ENCODE results near the gene UFD1. TPM values are rescaled to one million over a fixed set of nuclear protein-coding genes. Genes with fewer than 3 reads are reported as not detected.

UFD1 gene
- total and polyA plus RNA-seq, 4 donors: 23.1 to 111 (median 70.0) TPM

DNA sequence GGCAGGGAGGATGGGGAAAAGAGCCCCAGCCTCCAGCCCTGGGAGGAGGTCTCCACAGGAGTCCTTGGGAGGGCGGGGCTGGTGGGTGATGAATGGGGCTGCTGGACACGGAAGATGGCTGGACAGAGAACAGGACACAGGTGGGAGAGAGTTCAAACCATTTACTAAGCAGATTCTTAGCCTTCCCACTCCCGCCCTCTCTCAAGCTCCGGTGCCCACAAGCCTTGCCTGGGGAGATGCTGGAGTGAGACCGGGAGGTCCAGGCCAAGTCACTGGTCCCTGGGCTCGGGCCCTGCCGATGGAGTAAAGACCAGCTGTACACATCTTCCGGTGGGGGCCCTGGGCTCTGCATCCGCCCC lies 43.9 kb upstream of the UFD1 start:
- Histone ChIP-seq H3K9me3 (ENCODE audit: control insufficient read depth in 4 of 4, insufficient read depth in 3 of 4, low read length in 3 of 4) (peaks cover 0 to 5% (median 0%) of the 10 kb centered on the region in 4 donors), H3K9ac (ENCODE audit: insufficient read depth in 1 of 2, low read length in 2 of 2) (no peak overlapping the region), H3K4me3 (peak overlapping the region; percentile 66), H3K27ac (ENCODE audit: low read depth in 1 of 2, low read length in 1 of 2) (peak overlapping the region; percentile 42 to 83), H3K36me3 (ENCODE audit: control insufficient read depth in 4 of 4, insufficient read depth in 4 of 4, low read length in 4 of 4) (peaks cover 0 to 6% (median 0%) of the 10 kb centered on the region in 4 donors), H3K4me1 (ENCODE audit: control insufficient read depth in 5 of 5, insufficient read depth in 5 of 5, low read length in 5 of 5) (peaks cover 0 to 24% (median 10%) of the 10 kb centered on the region in 5 donors), H3K27me3 (ENCODE audit: control insufficient read depth in 3 of 3, insufficient read depth in 3 of 3, low read length in 2 of 3) (peaks cover 0 to 11% (median 6%) of the 10 kb centered on the region in 3 donors)
- ATAC-seq (ENCODE audit: insufficient read depth, low FRiP score): no peak
- DNase-seq: no peak
- TF ChIP-seq, protein P1, sequence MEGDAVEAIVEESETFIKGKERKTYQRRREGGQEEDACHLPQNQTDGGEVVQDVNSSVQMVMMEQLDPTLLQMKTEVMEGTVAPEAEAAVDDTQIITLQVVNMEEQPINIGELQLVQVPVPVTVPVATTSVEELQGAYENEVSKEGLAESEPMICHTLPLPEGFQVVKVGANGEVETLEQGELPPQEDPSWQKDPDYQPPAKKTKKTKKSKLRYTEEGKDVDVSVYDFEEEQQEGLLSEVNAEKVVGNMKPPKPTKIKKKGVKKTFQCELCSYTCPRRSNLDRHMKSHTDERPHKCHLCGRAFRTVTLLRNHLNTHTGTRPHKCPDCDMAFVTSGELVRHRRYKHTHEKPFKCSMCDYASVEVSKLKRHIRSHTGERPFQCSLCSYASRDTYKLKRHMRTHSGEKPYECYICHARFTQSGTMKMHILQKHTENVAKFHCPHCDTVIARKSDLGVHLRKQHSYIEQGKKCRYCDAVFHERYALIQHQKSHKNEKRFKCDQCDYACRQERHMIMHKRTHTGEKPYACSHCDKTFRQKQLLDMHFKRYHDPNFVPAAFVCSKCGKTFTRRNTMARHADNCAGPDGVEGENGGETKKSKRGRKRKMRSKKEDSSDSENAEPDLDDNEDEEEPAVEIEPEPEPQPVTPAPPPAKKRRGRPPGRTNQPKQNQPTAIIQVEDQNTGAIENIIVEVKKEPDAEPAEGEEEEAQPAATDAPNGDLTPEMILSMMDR (IDR thresholded peaks at IDR 0.05; ENCODE audit: control extremely low read depth, extremely low read depth): no peak
- 30 to 35% methylated on average over 9 of the region's 9 CpGs for WGBS, 2 donors

DNA sequence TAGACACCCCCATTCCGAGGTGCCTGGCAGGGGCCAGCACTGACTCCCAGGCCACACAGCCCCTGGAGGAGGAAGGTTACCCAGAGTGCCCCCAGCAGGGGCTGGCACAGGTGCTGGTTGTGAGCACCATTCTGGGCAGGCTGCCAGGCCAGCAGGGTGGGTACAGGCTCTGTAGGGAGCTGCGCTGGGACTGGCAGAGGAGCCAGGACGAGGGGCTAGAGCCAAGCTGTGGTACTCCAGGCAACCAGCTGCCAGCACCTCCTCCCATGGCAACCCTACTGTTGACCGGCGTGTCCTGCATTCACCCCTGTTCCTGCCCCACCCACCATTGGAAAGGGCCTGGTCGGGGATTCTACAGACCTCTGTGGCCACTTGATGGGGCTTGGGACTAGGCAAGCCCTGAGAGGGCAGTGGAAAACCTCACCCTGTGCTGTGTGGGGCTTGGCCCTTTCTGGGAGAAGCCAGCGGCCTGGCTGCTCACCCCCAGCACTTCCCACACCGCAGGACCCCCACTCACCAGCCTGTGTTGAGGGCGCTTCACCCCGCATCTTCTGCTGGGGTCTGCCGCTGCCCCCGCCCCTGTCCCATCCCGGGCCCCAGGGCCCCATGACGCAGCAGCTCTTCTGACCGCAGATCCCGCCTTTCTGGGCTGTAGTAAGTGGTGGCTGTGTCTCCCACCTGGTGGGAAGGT lies 43.3 kb upstream of the UFD1 start:
- DNase-seq (peak in 1 of 3 donors; percentile 22), ATAC-seq (ENCODE audit: insufficient read depth, low FRiP score) (no peak)
- Histone ChIP-seq H3K9ac (ENCODE audit: insufficient read depth in 1 of 2, low read length in 2 of 2) (no peak overlapping the region), H3K27me3 (ENCODE audit: control insufficient read depth in 3 of 3, insufficient read depth in 3 of 3, low read length in 2 of 3) (peaks cover 0 to 11% (median 6%) of the 10 kb centered on the region in 3 donors), H3K4me1 (ENCODE audit: control insufficient read depth in 5 of 5, insufficient read depth in 5 of 5, low read length in 5 of 5) (peaks cover 0 to 24% (median 10%) of the 10 kb centered on the region in 5 donors), H3K9me3 (ENCODE audit: control insufficient read depth in 4 of 4, insufficient read depth in 3 of 4, low read length in 3 of 4) (peaks cover 0 to 5% (median 0%) of the 10 kb centered on the region in 4 donors), H3K27ac (ENCODE audit: low read depth in 1 of 2, low read length in 1 of 2) (peak overlapping the region; percentile 61 to 83), H3K4me3 (peak overlapping the region; percentile 66), H3K36me3 (ENCODE audit: control insufficient read depth in 4 of 4, insufficient read depth in 4 of 4, low read length in 4 of 4) (peaks cover 0 to 6% (median 0%) of the 10 kb centered on the region in 4 donors)
- TF ChIP-seq, protein P1 (IDR thresholded peaks at IDR 0.05; ENCODE audit: control extremely low read depth, extremely low read depth): no peak
- 52 to 54% methylated on average over 12 to 16 of the region's 16 CpGs for WGBS, 2 donors

DNA sequence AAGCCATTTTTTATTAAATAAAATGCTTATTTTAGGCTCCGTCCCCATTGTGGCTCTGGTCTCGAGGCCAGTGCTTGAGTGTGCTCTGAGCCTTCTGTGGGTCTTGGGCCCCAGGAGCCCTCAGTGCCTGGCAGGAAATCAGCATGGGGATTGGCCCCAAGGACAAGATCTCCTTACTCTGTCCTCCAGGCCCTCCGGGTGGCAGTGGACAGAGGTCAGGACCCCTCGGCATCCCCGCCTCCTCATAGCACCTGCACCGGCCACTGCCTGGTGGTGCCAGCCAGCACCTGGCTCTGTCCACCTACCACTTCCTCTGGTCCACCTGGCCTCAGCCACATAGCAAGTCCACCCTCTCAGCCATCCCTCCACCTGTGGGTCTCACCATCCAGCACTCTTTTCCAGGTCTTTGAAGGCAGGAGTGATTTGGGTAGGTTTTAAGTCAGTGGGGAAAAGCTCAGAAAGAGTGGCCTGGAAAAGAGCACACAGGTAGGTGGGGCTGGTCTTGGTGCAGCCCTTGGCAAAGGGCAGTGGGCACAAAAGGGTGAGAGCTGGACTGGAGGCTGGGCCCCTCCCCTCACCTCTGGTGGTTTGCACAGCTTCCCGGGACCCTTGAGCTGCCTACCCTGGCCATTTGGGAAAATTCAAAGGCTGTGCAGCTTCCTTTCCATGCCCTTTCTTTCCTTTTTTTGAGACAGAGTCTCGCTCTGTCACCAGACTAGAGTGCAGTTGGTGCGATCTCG lies 41.7 kb upstream of the UFD1 start:
- Histone ChIP-seq H3K36me3 (ENCODE audit: control insufficient read depth in 4 of 4, insufficient read depth in 4 of 4, low read length in 4 of 4) (peaks cover 0 to 6% (median 0%) of the 10 kb centered on the region in 4 donors), H3K9ac (ENCODE audit: insufficient read depth in 1 of 2, low read length in 2 of 2) (no peak overlapping the region), H3K4me3 (peak overlapping the region; percentile 66), H3K27ac (ENCODE audit: low read depth in 1 of 2, low read length in 1 of 2) (peak overlapping the region in 1 of 2 donors; percentile 83), H3K27me3 (ENCODE audit: control insufficient read depth in 3 of 3, insufficient read depth in 3 of 3, low read length in 2 of 3) (peaks cover 0 to 11% (median 6%) of the 10 kb centered on the region in 3 donors), H3K4me1 (ENCODE audit: control insufficient read depth in 5 of 5, insufficient read depth in 5 of 5, low read length in 5 of 5) (peaks cover 0 to 20% (median 3%) of the 10 kb centered on the region in 5 donors), H3K9me3 (ENCODE audit: control insufficient read depth in 4 of 4, insufficient read depth in 3 of 4, low read length in 3 of 4) (peaks cover 0 to 5% (median 0%) of the 10 kb centered on the region in 4 donors)
- TF ChIP-seq, protein P1 (IDR thresholded peaks at IDR 0.05; ENCODE audit: control extremely low read depth, extremely low read depth): no peak
- DNase-seq (no peak), ATAC-seq (ENCODE audit: insufficient read depth, low FRiP score) (no peak)
- WGBS, 2 donors: 84 to 87% methylated on average over 10 of the region's 10 CpGs
